Neural cell (in vitro differentiated cells): ENCODE results near the gene ARHGEF17. TPM values are rescaled to one million over a fixed set of nuclear protein-coding genes. Genes with fewer than 3 reads are reported as not detected.

ENCODE experiments used
- H2AFZ ChIP-seq: fragments of 200-600, 300-800 bp; sonication (generic), shearing (Covaris generic); 2 replicates; pipeline ENCODE4 v1.6.0; 2014; ENCODE audit warnings: low read depth, mild to moderate bottlenecking, antibody characterized with exemption, low read length, moderate library complexity
- H3F3A ChIP-seq: fragments of 200-600 bp; shearing (Covaris generic); 2 replicates; pipeline ENCODE4 v1.6.1; 2016; ENCODE audit warnings: mild to moderate bottlenecking, moderate library complexity, mixed read lengths, antibody characterized with exemption, low read length; ENCODE audit not compliant: insufficient read depth, poor library complexity, severe bottlenecking
- H3K27ac ChIP-seq: fragments of 200-600, 300-800 bp; sonication (generic), shearing (Covaris generic); 2 replicates; pipeline ENCODE4 v1.5.1; 2014; ENCODE audit warnings: mild to moderate bottlenecking, low read length, moderate library complexity
- H3K27me3 ChIP-seq: fragments of 300-800, 200-600 bp; sonication (generic), shearing (Covaris generic); 2 replicates; pipeline ENCODE4 v1.6.0; 2014; ENCODE audit warnings: mild to moderate bottlenecking, low read depth, low read length, moderate library complexity; ENCODE audit not compliant: insufficient read depth
- H3K36me3 ChIP-seq: fragments of 300-800, 200-600 bp; sonication (generic), shearing (Covaris generic); 2 replicates; pipeline ENCODE4 v1.5.1; 2014; ENCODE audit warnings: mild to moderate bottlenecking, antibody characterized with exemption, low read length, moderate library complexity; ENCODE audit not compliant: insufficient read depth
- H3K4me2 ChIP-seq: fragments of 300-800, 200-600 bp; sonication (generic), shearing (Covaris generic); 2 replicates; pipeline ENCODE4 v1.6.0; 2014; ENCODE audit warnings: mild to moderate bottlenecking, low read length
- H3K4me3 ChIP-seq: fragments of 300-800, 200-600 bp; sonication (generic), shearing (Covaris generic); 2 replicates; pipeline ENCODE4 v1.5.1; 2014; ENCODE audit warnings: mild to moderate bottlenecking, low read length, moderate library complexity
- H3K79me2 ChIP-seq: fragments of 200-600 bp; shearing (Covaris generic); replicated peaks from 2 replicates; pipeline ENCODE4 v1.6.0; 2014; ENCODE audit warnings: mild to moderate bottlenecking, low read length, moderate library complexity; ENCODE audit not compliant: insufficient read depth
- H3K9ac ChIP-seq: fragments of 300-800, 200-600 bp; sonication (generic), shearing (Covaris generic); 2 replicates; pipeline ENCODE4 v1.6.1; 2016; ENCODE audit warnings: mild to moderate bottlenecking, low read length, mixed read lengths
- H3K9me2 ChIP-seq: fragments of 200-600 bp; shearing (Covaris generic); 2 replicates; pipeline ENCODE4 v1.6.1; 2016; ENCODE audit warnings: mild to moderate bottlenecking, low read length, mixed read lengths; ENCODE audit not compliant: insufficient read depth
- H3K9me3 ChIP-seq: fragments of 200-600, 300-800 bp; sonication (generic), shearing (Covaris generic); 2 replicates; pipeline ENCODE4 v1.6.1; 2016; ENCODE audit warnings: mild to moderate bottlenecking, mixed run types, low read length, moderate library complexity, mixed read lengths
- H4K20me1 ChIP-seq: fragments of 200-600 bp; shearing (Covaris generic); 2 replicates; pipeline ENCODE4 v1.6.1; 2016; ENCODE audit warnings: mild to moderate bottlenecking, mixed run types; ENCODE audit not compliant: insufficient read depth
- CTCF ChIP-seq: fragments of 450-650 bp; IDR thresholded peaks from 2 replicates; pipeline ENCODE4 v1.5.1; 2014; ENCODE audit warnings: antibody characterized with exemption, mild to moderate bottlenecking, moderate library complexity; ENCODE audit not compliant: poor library complexity, severe bottlenecking
- EP300 ChIP-seq: fragments of 450-650 bp; conservative IDR thresholded peaks from 2 replicates; pipeline ENCODE4 v1.6.1; 2014; ENCODE audit warnings: antibody characterized with exemption, mild to moderate bottlenecking, moderate library complexity; ENCODE audit not compliant: poor library complexity, severe bottlenecking
- EZH2 ChIP-seq: fragments of 200-600, 300-800 bp; shearing (Covaris generic), sonication (generic); IDR thresholded peaks from 2 replicates; pipeline ENCODE4 v1.6.1; 2014; ENCODE audit warnings: antibody characterized with exemption, low read length, borderline replicate concordance, mild to moderate bottlenecking; ENCODE audit not compliant: insufficient read depth, poor library complexity, severe bottlenecking
- MXI1 ChIP-seq: fragments of 450-650 bp; conservative IDR thresholded peaks from 2 replicates; pipeline ENCODE4 v1.6.1; 2014; ENCODE audit warnings: antibody characterized with exemption, mild to moderate bottlenecking; ENCODE audit not compliant: poor library complexity, severe bottlenecking
- POLR2AphosphoS5 ChIP-seq: IDR thresholded peaks from 2 replicates; pipeline ENCODE4 v1.6.1; 2012
- RAD21 ChIP-seq: fragments of 450-650 bp; conservative IDR thresholded peaks from 2 replicates; pipeline ENCODE4 v1.6.1; 2014; ENCODE audit warnings: antibody characterized with exemption, mild to moderate bottlenecking, moderate library complexity
- SMC3 ChIP-seq: fragments of 450-650 bp; conservative IDR thresholded peaks from 2 replicates; pipeline ENCODE4 v1.6.1; 2014; ENCODE audit warnings: antibody characterized with exemption, mild to moderate bottlenecking, moderate library complexity; ENCODE audit not compliant: poor library complexity
- TAF1 ChIP-seq: IDR thresholded peaks from 2 replicates; pipeline ENCODE4 v1.6.1; 2012; ENCODE audit warnings: low read depth
- polyA plus RNA-seq: library from polyadenylated mRNA; depleted of rRNA; stranded (reverse); fragments of >200 nt; gene quantifications from 2 replicates; pipeline ENCODE4 v1.2.3, GENCODE V29; 2014
- TF ChIP-seq, protein P1 (sequence below): IDR thresholded peaks from 2 replicates; pipeline ENCODE4 v1.6.1; 2012; ENCODE audit warnings: borderline replicate concordance

Gene ARHGEF17
- polyA plus RNA-seq, 1 donor from 2014 or later = 7.9 TPM

GRCh38 chr11:73312036-73312435 lies 4.0 kb downstream of the ARHGEF17 start:
- Histone ChIP-seq H3K36me3 (no peaks in the 10 kb centered on the region), H2AFZ (no peak overlapping the region), H3K27ac (no peak overlapping the region), H3K9me3 (no peaks in the 10 kb centered on the region), H3K9ac (no peak overlapping the region), H3K27me3 (peaks cover 16% of the 10 kb centered on the region), H3K4me2 (no peak overlapping the region), H3F3A (no peaks in the 10 kb centered on the region), H4K20me1 (no peaks in the 10 kb centered on the region), H3K9me2 (no peaks in the 10 kb centered on the region), H3K79me2 (peaks cover 49% of the 10 kb centered on the region), H3K4me3 (no peak overlapping the region)
- TF ChIP-seq, protein P1, sequence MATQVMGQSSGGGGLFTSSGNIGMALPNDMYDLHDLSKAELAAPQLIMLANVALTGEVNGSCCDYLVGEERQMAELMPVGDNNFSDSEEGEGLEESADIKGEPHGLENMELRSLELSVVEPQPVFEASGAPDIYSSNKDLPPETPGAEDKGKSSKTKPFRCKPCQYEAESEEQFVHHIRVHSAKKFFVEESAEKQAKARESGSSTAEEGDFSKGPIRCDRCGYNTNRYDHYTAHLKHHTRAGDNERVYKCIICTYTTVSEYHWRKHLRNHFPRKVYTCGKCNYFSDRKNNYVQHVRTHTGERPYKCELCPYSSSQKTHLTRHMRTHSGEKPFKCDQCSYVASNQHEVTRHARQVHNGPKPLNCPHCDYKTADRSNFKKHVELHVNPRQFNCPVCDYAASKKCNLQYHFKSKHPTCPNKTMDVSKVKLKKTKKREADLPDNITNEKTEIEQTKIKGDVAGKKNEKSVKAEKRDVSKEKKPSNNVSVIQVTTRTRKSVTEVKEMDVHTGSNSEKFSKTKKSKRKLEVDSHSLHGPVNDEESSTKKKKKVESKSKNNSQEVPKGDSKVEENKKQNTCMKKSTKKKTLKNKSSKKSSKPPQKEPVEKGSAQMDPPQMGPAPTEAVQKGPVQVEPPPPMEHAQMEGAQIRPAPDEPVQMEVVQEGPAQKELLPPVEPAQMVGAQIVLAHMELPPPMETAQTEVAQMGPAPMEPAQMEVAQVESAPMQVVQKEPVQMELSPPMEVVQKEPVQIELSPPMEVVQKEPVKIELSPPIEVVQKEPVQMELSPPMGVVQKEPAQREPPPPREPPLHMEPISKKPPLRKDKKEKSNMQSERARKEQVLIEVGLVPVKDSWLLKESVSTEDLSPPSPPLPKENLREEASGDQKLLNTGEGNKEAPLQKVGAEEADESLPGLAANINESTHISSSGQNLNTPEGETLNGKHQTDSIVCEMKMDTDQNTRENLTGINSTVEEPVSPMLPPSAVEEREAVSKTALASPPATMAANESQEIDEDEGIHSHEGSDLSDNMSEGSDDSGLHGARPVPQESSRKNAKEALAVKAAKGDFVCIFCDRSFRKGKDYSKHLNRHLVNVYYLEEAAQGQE = no peak
- no peak for TF ChIP-seq EZH2
- no peak for TF ChIP-seq POLR2AphosphoS5
- no peak for TF ChIP-seq EP300
- TF ChIP-seq MXI1 = no peak
- TF ChIP-seq CTCF = no peak
- no peak for TF ChIP-seq SMC3
- no peak for TF ChIP-seq TAF1
- TF ChIP-seq RAD21 = no peak

- no peaks in the 10 kb centered on the region for H4K20me1 ChIP-seq
- H3K9ac ChIP-seq = no peak overlapping the region
- TF ChIP-seq CTCF (no peak), POLR2AphosphoS5 (no peak), RAD21 (no peak), MXI1 (no peak), EZH2 (no peak), SMC3 (no peak)
- TF ChIP-seq, protein P1 = no peak
Measured at GRCh38 chr11:73312851-73313327, 4.8 kb downstream of the ARHGEF17 start.

More at GRCh38 chr11:73312851-73313327, 4.8 kb downstream of the ARHGEF17 start:
- Histone ChIP-seq H3K36me3 (no peaks in the 10 kb centered on the region), H3K79me2 (peaks cover 56% of the 10 kb centered on the region), H3F3A (no peaks in the 10 kb centered on the region), H3K27ac (no peak overlapping the region), H3K27me3 (peaks cover 13% of the 10 kb centered on the region), H2AFZ (no peak overlapping the region), H3K9me2 (no peaks in the 10 kb centered on the region), H3K4me2 (no peak overlapping the region), H3K4me3 (no peak overlapping the region), H3K9me3 (no peaks in the 10 kb centered on the region)
